IPS-18a (cell line): Measurements from ENCODE around the gene PAQR8.
"Not testable (repeated sequence)": the region's sequence is repeated elsewhere in the genome, so short reads cannot be mapped to it uniquely, and the experiment has no call there.

ENCODE experiments used
- H3K27ac ChIP-seq: one replicate; pipeline ENCODE4 v1.5.1; 2013; ENCODE audit warnings: low read length
- H3K27me3 ChIP-seq: one replicate; pipeline ENCODE4 v1.6.1; 2013; ENCODE audit warnings: mild to moderate bottlenecking, low read length; ENCODE audit not compliant: control insufficient read depth, insufficient read depth
- H3K36me3 ChIP-seq: one replicate; pipeline ENCODE4 v1.6.1; 2013; ENCODE audit warnings: low read depth, low read length; ENCODE audit not compliant: control insufficient read depth
- H3K4me1 ChIP-seq: one replicate; pipeline ENCODE4 v1.6.1; 2013; ENCODE audit warnings: low read depth, low read length; ENCODE audit not compliant: control insufficient read depth
- H3K4me3 ChIP-seq: one replicate; pipeline ENCODE4 v1.5.1; 2013; ENCODE audit warnings: low read length
- H3K9ac ChIP-seq: one replicate; pipeline ENCODE4 v1.6.1; 2013; ENCODE audit warnings: mild to moderate bottlenecking, low read length, moderate library complexity
- H3K9me3 ChIP-seq: one replicate; pipeline ENCODE4 v1.6.1; 2013; ENCODE audit warnings: low read depth, low read length; ENCODE audit not compliant: control insufficient read depth

Gene PAQR8

DNA sequence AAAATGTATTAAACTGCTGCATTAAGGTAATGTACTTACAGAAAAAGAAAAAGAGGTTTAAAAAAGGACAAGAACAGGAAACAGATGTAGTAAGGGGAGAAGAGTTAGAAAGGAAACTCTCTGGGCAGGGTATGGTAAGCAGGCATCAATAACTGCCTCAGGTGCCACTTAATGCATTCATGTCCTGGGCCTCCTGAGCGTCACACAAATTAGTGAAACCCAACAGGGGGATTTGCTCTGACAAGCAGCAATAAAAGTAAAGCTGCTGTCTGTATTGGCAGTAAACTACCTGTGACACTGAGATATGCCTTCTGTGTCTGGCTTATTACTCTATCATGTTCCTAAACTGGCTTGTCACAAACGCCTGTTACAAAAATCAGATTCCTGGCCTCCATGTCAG lies 56.7 kb downstream of the PAQR8 start:
- Histone ChIP-seq H3K9ac (no peak overlapping the region), H3K27me3 (no peaks in the 10 kb centered on the region), H3K36me3 (no peaks in the 10 kb centered on the region), H3K27ac (no peak overlapping the region), H3K4me3 (no peak overlapping the region), H3K4me1 (peaks cover 9% of the 10 kb centered on the region), H3K9me3 (no peaks in the 10 kb centered on the region)

DNA sequence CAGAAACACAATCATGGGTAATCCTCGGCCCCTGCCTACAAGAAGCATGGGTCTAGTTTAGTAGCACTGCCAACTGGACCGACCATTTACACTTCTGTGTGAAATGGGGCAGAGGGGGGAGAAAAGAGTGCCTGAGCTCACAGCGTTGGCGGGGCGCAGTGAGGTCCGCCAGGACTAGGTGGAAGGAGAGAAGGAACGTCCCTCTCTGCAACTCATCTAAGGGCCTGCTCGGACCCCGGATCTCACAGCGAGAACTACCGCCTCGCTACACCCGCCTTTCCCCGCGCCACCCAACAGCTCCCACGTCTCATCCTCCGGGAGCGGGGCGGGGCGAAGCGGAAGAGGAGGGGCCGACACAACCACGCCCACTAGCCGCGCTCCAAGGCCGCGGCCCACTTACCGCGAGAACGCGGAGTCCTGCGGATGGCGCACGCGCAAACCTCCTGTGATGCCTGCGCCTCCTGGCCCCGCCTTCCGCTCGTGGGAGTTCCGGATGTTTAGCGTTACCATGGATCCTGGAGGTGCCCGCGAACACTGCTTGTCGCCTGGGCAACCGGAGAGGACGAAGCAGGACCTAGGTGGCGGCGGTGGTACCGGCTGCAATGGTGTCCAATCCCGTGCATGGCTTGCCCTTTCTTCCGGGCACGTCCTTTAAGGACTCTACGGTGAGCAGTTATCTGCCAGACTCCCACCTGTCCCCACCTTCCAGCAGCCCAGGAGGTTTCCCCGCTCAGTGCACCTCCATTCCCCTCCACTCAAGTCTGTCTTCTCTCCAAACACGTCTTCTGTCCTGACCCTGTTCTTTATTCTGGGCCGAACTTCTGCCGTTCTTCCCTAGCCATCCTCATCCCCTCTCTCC lies 58.1 kb downstream of the PAQR8 start, which contains the start of gene EFHC1:
Gene EFHC1, plus strand, starts transcription at position 534 of the 859 bp plus-strand sequence. Its CDS starts 69 bp downstream, at position 603.
- Histone ChIP-seq H3K9ac (peak within 1 kb of the TSS; percentile 89), H3K4me3 (peak within 1 kb of the TSS; percentile 85), H3K36me3 (no peaks in the 10 kb centered on the region), H3K27me3 (no peaks in the 10 kb centered on the region), H3K9me3 (no peaks in the 10 kb centered on the region), H3K27ac (peak within 1 kb of the TSS; percentile 61), H3K4me1 (peaks cover 9% of the 10 kb centered on the region)

DNA sequence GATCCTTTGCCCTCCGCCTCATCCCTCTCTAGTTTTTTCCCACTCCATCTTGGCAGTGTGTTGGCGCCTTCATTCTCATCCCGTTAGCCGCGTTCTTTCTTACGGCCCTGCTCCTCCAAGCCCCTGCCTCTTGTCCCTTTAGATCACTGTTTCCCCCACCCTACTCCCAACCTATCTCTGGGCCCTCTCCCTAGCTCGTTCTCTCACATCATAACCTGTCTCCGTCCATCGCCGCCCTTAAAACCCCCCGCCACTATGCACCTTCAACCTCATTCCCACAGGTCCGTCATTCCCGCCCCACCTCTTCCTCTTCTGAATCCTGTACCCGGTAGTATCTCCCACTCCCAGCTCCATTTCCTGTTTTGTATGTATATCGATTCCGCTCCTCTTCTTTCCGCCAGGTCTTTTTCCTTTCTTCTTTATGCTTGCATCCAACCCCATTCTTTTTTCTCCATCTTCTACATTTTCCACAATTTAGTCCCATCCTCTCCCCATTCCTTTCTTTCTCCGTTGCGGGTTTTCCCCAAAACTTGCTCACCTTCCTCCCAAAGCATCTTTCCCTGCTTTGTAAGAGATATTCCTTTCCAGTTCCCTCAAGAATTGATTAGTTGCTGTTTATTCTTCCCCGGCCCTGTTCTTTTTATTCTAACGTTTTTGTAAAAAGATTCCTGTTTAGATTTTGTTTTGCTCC lies 58.9 kb downstream of the PAQR8 start:
- peaks cover 9% of the 10 kb centered on the region for H3K4me1 ChIP-seq

DNA sequence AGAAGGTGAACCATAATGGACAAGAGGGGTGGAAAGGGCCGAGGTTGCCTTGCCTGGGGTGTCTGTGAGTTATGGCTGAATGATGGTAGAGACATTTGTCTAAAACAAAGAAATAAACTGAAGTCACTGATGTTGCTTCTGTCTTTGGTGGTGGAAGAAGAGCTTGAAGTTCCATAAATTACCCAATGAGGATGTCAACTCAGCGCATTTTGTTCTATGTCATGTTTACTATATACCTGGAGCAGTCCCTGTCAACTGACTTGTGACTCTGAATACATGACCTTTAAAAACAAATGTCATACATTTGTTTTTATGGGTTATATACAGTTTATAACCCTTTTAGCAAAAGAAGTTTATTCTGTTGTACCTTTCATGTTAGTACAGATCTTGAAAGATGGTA lies 60.2 kb downstream of the PAQR8 start:
- H3K9me3 ChIP-seq, result no peaks in the 10 kb centered on the region
- H3K9ac ChIP-seq, result no peak overlapping the region
- H3K36me3 ChIP-seq, result no peaks in the 10 kb centered on the region
- H3K4me3 ChIP-seq, result no peak overlapping the region
- H3K27ac ChIP-seq, result no peak overlapping the region
- no peaks in the 10 kb centered on the region for H3K27me3 ChIP-seq
- H3K4me1 ChIP-seq, result peaks cover 5% of the 10 kb centered on the region

More for the DNA sequence above, 58.9 kb downstream of the PAQR8 start:
- Histone ChIP-seq H3K36me3 (no peaks in the 10 kb centered on the region), H3K27ac (peak overlapping the region; percentile 40), H3K4me3 (peak overlapping the region; percentile 85), H3K9me3 (no peaks in the 10 kb centered on the region), H3K9ac (peak overlapping the region; percentile 89), H3K27me3 (no peaks in the 10 kb centered on the region)

DNA sequence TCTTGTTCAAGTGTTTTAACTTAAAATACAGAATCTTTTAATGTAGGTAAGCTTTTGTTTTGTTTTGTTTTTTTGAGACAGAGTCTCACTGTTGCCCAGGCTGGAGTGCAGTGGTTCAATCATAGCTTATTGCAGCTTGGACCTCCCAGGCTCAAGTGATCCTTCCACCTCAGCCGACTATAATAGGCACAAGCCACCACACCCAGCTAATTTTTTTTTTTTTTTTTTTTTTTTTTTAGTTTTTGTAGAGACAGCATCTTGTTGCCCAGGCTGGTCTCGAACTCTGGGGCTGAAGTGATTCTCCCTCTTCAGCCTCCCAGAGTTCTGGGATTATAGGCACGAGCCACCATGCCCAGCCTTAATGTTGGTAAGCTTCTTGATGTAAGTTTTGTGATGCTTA lies 61.5 kb downstream of the PAQR8 start:
- no peak overlapping the region for H3K27ac ChIP-seq
- no peak overlapping the region for H3K4me3 ChIP-seq
- H3K9me3 ChIP-seq, result no peaks in the 10 kb centered on the region
- no peaks in the 10 kb centered on the region for H3K27me3 ChIP-seq
- no peaks in the 10 kb centered on the region for H3K36me3 ChIP-seq
- no peak overlapping the region for H3K9ac ChIP-seq
- H3K4me1 ChIP-seq, result peaks cover 5% of the 10 kb centered on the region

DNA sequence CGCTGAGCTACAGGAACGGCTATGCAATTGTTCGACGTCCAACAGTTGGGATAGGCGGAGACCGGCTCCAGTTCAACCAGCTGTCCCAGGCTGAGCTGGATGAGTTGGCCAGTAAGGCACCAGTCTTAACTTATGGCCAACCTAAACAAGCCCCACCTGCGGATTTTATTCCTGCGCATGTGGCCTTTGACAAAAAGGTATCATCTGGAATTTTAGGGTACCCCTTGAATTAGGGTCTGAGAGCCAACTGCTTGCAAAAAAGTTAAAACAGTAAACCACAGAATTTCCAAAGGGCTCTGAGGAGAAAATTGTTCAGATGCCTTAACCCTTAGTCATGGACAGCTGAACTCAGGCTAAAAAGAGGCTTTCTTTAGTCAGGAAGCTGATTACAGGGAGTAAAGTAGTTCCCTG lies 62.0 kb downstream of the PAQR8 start:
- no peaks in the 10 kb centered on the region for H3K27me3 ChIP-seq
- no peaks in the 10 kb centered on the region for H3K36me3 ChIP-seq
- H3K4me1 ChIP-seq, result peaks cover 5% of the 10 kb centered on the region
- H3K9ac ChIP-seq, result no peak overlapping the region
- H3K27ac ChIP-seq, result no peak overlapping the region
- H3K4me3 ChIP-seq, result no peak overlapping the region
- no peaks in the 10 kb centered on the region for H3K9me3 ChIP-seq

DNA sequence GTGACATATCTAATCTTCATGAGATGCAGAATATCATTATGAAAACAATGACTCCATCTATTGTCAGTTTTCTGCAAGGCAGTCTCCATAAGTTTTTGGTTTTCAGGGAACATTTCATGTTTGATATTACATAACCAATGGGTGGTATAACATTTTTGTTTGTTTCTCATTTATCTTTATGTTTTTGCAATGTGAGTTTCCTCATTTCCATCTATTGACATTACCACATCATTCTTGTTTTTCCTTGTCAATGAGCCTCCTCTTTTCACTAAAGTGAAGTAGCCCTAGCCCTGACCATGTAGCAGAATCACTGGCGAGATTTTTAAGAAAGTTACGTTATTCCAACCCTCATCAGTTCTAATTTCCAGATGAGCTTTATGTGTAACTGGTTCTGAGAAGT lies 62.6 kb downstream of the PAQR8 start:
- peaks cover 5% of the 10 kb centered on the region for H3K4me1 ChIP-seq
- H3K9me3 ChIP-seq, result no peaks in the 10 kb centered on the region
- no peak overlapping the region for H3K9ac ChIP-seq
- no peaks in the 10 kb centered on the region for H3K36me3 ChIP-seq
- H3K4me3 ChIP-seq, result no peak overlapping the region
- no peak overlapping the region for H3K27ac ChIP-seq
- H3K27me3 ChIP-seq, result no peaks in the 10 kb centered on the region

DNA sequence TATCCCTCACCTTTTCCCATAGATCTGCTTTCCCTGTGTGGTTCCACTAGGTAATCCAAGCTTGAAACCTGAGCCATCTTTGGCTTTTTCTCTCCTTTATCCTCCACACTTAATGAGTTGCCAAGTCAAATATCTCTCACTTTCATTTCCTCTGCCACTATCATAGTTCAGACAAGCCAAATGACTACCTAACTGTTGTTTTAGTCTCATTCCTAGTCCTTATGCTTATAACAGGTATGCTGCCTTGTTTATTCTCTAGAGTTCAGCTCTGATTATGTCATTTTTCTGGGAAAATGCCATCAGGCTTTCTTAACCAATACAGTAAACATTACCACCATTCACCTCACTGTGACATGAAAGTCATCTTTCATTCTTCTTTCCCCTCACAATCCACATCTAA lies 64.7 kb downstream of the PAQR8 start:
- Histone ChIP-seq H3K36me3 (no peaks in the 10 kb centered on the region), H3K4me3 (no peak overlapping the region)

DNA sequence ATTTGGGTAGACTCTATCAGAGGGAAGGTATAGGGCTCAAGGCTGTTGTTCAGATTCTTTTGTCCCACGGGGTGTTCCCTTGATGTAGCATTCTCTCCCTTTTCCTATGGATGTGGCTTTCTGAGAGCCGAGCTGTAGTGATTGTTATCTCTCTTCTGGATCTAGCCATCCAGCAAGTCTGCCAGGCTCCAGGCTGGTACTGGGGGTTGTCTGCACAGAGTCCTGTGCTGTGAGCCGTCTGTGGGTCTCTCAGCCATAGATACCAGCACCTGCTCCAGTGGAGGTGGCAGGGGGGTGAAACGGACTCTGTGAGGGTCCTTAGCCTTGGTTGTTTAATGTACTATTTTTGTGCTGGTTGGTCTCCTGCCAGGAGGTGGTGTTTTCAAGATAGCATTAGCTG lies 71.3 kb downstream of the PAQR8 start:
- H3K27ac ChIP-seq, result not testable (repeated sequence)

More for the DNA sequence above, 64.7 kb downstream of the PAQR8 start:
- H3K9ac ChIP-seq, result no peak overlapping the region
- no peaks in the 10 kb centered on the region for H3K9me3 ChIP-seq
- no peaks in the 10 kb centered on the region for H3K4me1 ChIP-seq
- H3K27ac ChIP-seq, result no peak overlapping the region
- H3K27me3 ChIP-seq, result no peaks in the 10 kb centered on the region

DNA sequence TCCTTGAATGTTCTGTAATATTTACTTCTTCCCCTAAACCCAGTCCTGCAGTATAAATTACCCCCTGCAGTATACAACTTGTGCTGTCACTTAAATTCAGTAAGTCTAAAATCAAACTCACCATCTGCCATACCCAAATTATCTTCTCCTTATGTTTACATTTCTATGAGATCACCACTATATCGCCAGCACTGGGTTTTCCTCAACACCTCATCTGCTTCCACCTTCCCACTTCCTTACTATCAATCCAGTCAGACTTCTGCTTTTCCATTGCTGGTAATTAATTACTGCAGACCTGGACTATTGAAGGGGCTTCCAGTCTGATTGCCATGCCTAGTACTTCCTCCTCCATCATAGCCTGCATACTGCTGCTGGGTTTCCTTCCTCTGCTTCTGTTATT lies 73.4 kb downstream of the PAQR8 start:
- Histone ChIP-seq H3K9ac (no peak overlapping the region), H3K36me3 (no peaks in the 10 kb centered on the region), H3K4me3 (no peak overlapping the region), H3K4me1 (no peaks in the 10 kb centered on the region), H3K9me3 (no peaks in the 10 kb centered on the region), H3K27me3 (no peaks in the 10 kb centered on the region), H3K27ac (no peak overlapping the region)

More for the DNA sequence above, 71.3 kb downstream of the PAQR8 start:
- not testable (repeated sequence) for H3K9ac ChIP-seq, H3K27me3 ChIP-seq, H3K4me1 ChIP-seq, H3K4me3 ChIP-seq, H3K9me3 ChIP-seq, H3K36me3 ChIP-seq

DNA sequence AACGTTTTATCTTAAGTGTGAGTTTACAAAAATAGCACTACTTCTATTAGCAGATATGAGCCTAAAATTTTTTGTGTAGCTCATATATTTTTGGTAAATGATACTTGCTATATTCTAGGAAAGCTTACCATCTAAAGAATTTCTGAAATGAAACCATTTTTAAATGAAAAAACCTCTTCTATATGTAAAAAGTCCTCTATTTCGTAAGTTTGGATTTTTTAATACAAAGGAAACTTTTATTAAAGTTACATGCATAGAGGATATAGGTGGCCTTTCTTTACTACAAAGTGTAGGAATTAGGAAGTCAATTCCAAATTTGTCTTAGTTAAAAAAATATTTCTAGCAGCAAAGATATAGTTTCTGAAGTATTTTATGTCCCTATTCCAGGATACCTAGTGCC lies 77.0 kb downstream of the PAQR8 start:
- H3K9me3 ChIP-seq, result no peaks in the 10 kb centered on the region
- no peaks in the 10 kb centered on the region for H3K4me1 ChIP-seq

More for the DNA sequence above, 77.0 kb downstream of the PAQR8 start:
- no peak overlapping the region for H3K27ac ChIP-seq
- no peak overlapping the region for H3K9ac ChIP-seq
- no peaks in the 10 kb centered on the region for H3K36me3 ChIP-seq
- no peak overlapping the region for H3K4me3 ChIP-seq
- H3K27me3 ChIP-seq, result no peaks in the 10 kb centered on the region
